Hippocampal formation (tissue), 2 donors: ENCODE results near the gene FCN3.
"Not testable (repeated sequence)": the region's sequence is repeated elsewhere in the genome, so short reads cannot be mapped to it uniquely, and the experiment has no call there.

Experiments
- DNase-seq, 2 donors: peaks; one replicate each; lab custom pipeline; 2025; lab: John Stamatoyannopoulos, UW

The FCN3 gene

DNA sequence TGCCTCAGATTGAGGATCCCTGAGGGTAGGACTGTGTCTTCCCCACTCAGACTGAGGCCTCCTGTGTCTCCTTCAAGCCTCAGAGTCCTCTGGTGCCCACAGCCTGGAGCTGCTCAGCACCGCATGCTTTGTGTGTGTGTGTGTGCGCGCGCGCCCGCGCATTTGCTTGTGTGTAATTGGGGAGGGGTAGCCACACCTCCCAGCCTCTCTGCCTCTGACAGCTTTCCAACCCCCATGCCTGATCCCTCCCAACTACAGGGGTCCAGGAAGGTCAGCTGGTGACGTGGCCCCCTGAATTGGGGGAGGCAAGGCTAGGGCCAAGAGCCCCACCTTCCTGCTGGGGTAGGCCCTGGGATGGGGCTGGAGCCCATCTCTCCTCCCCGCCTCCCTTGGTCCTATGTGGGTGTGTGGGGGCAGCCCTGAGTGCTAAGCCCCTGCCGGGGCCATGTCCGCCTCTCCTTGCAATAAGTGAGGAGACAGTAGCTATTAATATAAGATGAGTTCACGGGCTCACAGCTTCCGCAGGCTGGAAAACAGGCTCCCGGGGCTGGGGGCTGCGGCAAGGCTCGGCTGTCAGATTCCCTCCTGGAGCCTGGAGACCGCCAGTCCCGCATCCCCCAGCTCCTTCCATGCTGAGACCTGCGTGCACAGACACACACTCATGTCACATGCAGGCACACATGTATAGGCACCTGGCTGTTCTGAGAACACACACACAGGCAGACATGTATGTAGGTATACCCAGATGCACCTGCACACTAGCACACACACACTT is 24.8 kb upstream of the FCN3 start:
- no peak for DNase-seq

DNA sequence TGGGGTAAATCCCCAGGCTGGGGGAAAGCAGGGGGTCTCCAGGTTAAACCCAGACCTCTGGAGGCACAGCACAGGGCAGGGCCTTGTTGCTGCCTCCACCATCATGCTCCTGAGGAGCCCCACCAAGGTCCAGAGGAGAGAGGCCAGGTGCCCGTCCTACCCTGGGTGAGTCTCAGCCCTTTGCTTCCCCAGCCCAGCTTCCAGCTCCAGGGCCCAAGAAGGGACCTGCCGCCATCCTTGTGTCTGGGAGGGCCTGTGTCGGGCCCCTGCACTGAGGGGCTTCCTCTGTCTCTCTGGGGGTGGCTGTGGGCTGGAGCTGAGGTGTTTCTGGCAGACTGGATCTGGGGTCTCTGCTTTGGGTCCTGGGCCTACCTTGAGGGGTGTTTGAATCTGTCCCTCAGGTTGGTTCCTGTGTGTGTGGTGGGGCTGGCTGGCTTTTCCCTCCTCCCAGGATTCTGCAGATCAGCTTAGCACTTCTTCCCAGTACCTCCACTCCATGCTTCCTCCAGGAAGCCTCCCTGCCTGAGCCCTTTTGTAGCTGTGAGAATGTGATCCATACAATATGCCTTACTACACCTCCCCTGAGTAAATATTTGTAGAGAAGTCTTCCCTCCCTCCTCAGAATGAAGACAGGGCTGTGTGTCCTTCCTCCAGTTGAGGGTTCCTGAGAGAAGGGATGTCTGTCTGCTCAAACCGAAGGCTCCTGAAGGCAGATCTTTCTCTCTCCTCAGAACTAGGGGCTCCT is 24.0 kb upstream of the FCN3 start:
- no peak for DNase-seq

DNA sequence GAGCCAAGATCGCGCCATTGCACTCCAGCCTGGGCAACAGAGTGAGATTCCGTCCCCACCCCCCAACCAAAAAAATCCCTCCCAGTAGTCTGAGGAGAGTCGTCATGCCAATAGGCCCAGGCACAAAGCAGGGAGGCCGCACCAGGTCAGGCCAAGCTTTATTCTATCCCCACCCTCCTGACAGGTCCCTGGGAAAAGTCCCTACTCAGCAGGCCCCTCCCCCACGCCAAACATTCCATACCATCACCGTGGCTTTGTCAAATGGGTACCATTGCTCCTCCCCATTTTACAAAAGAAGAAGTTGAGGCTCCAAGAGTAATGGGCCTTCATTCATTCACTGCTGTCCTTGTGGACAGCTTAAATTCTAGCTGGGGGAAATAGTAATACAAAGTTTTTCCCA is 23.1 kb upstream of the FCN3 start:
- DNase-seq = no peak

DNA sequence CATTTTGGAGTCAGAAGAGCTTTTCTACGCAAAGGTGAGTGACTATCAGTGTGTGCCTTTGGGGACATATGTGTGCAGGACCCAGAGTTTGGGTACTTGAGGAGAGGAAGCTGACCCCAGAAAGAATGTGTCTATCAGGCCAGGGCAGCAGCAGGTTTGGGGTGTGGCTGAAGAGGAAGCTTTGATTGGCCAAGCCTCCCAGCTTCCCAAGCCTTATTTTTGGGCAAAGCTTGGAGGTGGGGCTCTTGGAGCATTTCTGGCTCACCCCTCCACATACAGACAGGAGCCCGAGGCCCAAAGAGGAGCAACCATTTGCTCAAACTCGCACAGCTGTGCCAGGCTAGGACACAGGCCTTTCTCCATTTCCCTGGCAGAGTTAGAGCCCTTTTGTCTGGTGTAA is 22.5 kb upstream of the FCN3 start:
- DNase-seq = no peak

DNA sequence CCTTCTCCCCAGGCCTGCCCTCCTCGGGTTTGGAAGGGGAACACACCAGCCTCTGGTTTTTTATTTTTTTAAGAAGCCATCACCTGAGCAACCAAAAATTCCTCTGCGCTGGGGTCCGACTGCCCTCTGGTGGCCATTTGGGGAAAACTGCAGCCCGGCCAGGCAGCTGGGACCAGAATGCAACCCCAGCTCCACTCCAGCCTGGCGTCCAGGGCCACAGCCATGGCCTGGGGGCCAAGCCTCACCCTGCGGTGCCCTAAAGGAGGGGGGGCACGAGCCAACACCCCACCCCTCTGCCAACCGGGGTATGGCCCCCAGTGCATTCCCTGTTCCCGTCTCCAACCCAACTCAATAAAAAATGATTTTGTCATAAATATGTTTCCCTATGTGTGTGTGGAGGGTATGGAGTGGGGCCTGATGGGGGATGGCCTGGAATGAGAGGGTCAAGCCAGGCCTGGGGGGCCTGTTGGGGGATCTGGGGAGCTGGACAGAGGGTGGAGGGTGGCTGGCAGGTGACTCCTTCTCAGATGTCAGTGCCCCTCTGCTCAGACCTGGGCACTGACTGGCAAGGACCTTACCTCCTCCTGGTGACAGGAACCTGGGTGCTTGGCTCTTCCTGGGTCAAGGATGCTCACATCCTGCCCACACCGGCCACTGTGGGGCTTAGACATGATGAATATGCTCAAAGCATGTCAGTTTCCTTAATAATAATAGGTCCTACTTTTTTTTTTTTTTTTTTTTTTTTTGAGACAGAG is 21.0 kb upstream of the FCN3 start:
- DNase-seq = peak; percentile 35 to 46

DNA sequence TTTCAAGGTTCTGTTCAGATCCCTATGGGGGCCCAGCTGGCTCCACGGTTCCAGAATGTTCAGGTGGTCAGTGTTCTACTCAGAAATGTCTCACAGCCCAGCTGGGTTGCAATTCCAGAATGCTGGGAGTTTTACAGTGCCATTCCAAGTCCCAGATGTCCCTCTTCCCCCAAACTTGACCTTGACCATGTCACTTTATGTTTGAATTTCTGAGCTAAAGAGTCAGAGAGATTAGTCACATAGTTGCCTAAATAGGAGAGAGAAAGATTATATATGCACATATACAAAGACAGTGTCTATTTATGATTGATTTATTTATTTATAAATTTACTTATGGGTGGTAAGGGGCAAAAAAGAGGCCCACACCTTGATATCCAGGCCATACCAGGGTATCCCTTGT is 20.3 kb upstream of the FCN3 start:
- no peak for DNase-seq

DNA sequence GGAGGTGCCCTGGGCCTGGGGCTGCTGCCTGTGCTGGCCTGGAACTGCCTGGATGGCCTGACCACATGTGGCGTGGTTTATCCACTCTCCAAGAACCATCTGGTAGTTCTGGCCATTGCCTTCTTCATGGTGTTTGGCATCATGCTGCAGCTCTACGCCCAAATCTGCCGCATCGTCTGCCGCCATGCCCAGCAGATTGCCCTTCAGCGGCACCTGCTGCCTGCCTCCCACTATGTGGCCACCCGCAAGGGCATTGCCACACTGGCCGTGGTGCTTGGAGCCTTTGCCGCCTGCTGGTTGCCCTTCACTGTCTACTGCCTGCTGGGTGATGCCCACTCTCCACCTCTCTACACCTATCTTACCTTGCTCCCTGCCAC is 19.6 kb upstream of the FCN3 start:
- no peak for DNase-seq

DNA sequence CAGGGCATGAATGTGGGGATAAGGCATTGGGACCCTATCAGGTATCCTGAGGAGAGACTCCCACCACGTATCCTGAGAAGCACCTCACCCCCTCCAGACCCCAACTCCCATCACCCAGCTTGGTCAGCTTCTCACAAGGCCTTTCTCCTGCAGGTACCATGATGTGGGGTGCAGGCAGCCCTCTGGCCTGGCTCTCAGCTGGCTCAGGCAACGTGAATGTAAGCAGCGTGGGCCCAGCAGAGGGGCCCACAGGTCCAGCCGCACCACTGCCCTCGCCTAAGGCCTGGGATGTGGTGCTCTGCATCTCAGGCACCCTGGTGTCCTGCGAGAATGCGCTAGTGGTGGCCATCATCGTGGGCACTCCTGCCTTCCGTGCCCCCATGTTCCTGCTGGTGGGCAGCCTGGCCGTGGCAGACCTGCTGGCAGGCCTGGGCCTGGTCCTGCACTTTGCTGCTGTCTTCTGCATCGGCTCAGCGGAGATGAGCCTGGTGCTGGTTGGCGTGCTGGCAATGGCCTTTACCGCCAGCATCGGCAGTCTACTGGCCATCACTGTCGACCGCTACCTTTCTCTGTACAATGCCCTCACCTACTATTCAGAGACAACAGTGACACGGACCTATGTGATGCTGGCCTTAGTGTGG is 19.1 kb upstream of the FCN3 start:
- DNase-seq = no peak

DNA sequence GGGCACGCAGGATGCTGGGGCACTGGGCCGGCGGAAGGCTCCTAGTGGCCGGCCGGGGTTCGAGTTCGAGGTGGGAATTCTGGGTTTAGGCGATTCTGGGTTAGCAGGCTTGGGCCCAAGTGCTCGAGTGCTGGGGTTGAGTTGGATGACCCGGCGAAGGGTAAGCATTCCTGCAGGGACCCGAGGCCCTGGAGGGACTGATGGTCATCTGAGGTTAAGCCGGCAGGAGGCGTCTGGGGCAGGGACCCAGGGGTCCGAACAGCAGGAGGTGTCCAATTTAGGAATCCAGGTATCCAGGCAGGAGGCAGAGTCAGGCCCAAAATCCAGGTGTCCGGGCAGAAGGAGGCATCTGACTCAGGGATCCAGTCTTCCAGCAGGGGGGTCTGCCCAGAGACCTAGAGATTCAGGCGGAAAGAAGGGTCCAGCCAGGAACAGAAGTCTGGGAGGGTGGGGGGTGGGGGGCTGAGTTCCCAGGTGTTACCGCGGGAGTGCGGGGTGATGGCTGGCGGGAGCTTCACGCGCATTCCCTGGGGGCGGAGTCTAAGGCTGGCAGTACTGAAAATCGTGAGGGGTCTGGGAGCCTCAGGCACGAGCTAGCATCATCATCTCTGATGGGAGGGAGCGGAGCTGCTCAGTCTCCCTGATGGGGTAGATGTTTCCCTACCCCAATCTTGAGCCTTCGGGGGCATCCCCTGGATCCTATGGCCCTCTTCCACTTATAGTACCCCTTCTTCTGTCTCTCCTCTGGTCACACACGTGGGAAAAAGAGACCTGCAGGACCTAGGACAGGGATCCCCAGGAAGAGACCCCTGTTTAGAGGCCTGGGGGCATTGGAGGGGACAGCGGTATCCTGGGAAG is 18.4 kb upstream of the FCN3 start:
- no peak for DNase-seq

DNA sequence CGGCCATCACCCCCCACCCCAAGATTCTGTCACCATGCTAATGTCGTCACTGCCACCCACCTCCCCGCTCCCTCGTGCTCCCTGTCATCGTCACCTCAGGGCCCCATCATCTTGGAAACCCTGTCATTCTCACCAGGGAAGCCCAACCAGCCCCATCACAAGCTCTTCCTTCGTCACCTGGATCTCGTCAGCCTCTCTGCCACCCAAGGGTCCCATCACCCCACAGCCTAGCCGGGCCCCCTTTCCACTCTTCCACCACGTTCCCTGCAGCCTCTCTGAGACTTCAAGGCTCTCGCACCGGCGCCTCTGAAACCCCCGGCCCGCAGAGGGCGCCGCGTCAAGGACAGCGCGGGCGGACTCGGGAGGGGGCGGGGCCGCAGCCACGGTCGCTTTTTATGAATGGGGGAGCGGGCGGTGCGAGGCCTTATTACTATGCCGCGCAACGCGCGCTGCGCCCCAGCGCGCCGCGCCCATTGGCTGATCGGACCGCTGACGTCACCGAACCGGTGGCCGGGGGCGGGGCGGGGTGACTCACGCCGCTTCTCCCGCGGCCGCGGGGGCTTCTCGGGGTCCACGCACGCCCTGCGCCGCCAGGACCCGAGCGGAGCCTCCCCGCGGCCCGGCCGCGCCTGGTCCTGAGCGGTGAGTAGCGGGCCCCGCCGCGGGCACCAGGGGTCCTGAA is 17.6 kb upstream of the FCN3 start, which contains the start of gene GPR3:
Gene GPR3, plus strand, starts transcription at position 527 of the 682 bp plus-strand sequence. CDS start 1,177 bp downstream, outside the sequence.
- DNase-seq = peak; percentile 63 to 74

DNA sequence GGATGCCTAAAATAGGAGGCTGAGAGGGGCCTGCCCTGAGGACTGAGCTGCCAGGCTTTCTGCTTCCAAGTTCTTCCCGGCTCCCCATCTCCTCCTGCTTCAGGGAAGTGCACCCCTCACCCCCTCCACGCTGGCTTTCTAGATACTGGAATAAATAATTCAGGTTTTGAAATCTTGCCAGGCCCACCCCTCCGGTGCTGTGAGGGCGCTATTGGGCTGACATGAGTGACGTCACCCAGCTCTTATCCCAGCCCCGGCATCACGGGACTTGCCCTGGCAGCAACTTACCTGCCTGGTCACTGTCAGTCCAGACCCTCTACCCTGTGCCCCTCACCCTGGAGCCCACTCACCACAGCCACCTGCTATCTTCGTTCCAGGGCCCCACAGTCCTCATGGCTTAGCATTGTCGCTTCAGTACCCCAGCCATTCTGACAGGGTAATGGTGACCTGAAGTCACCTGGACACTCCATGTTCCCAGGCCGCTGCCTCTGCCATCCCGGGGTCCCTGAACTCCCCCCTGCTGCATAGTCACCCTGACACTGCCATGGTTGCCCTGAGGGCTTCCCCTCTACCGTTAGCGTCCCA is 17.0 kb upstream of the FCN3 start:
- DNase-seq = peak; percentile 21 to 26

DNA sequence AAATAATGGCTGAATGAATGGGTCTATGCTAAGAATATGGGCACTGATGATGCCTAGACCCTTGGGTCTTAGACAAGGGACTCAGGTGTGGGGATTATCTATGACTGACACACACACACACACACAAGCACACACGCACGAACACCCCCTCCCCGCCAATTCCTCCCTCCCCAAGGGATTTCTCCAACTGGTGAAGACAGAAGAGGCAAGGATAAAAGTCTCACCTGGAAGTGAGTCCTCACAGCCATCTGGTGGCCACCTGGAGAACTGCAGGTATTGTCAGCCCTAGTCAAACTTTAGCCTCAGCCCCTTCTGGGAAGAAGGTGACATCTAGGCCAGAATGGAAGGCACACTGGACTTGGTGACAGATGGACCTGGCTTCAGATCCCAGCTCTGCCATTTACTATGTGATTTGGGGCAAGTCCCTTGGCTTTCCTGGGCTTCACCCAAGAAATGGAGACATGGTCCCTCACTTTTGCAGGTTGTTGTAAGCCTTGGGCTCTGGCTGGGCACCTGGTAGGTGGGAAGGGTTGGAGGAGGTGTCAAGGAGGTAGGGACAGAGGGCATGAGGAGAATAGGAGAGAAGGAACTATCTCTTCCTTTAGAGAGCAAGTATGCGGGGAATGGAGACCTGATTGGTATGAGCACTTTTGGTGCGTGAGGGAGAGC is 13.8 kb upstream of the FCN3 start:
- DNase-seq = no peak

DNA sequence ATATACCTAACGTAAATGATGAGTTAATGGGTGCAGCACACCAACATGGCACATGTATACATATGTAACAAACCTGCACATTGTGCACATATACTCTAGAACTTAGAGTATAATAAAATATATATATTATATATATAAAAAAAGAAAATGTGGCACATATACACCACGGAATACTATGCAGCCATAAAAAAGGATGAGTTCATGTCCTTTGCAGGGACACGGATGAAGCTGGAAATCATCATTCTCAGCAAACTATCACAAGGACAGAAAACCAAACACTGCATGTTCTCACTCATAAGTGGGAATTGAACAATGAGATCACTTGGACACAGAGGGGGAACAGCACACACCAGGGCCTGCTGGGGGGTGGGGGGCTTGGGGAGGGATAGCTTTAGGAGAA is 10.2 kb upstream of the FCN3 start:
- DNase-seq = not testable (repeated sequence)

DNA sequence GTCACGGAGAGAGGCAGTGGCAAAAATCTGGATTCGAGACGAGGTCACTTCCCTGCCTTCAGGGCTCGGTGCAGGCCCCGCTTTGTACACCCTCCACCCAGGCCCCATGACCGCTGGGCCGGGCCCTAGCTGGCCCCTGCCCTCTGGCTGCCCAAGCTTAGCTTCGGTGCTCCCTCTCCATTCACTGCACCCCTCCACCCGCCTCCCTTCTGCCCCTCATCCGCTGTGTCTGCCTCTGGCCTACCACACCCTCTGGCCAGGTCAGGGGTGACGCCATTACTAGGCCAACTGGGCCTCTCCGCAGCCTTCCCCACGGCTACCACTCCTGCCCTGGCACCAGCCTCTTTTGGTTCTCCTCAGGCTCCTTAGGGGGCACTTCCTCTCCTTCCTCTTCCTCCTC is 9.0 kb upstream of the FCN3 start:
- no peak for DNase-seq

DNA sequence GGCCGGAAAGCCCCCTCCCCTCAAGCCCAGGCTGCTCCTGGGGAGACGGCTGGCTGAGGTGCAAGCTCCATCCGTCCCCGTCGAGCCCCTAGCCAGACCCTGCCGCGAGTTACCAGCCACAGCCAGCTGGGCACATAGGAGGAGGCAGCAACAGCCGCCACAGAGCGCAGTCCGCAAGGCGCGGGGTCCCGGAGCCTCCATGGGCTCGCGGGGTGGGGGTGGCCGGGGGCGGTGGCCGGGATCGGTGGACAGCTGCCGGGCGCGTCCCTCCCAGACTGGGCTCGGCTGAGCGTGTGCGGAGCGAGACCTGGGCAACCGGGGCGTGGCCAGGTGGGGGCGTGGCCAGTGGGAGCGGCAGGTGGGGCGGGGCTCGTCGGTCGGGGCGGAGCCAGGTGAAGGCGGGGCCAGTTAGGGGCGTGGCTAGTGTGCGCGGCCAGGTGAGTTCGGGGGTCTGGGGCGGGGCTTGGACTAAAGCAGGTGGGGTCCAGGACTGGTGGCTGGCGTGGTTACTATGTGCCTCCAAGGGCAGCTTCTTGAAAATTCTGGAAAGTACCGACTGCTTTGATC is 8.5 kb upstream of the FCN3 start, which contains the start of gene CD164L2:
Gene CD164L2, minus strand, starts transcription at position 295 of the 567 bp plus-strand sequence. Its CDS starts 94 bp downstream, at position 201.
- DNase-seq = no peak

DNA sequence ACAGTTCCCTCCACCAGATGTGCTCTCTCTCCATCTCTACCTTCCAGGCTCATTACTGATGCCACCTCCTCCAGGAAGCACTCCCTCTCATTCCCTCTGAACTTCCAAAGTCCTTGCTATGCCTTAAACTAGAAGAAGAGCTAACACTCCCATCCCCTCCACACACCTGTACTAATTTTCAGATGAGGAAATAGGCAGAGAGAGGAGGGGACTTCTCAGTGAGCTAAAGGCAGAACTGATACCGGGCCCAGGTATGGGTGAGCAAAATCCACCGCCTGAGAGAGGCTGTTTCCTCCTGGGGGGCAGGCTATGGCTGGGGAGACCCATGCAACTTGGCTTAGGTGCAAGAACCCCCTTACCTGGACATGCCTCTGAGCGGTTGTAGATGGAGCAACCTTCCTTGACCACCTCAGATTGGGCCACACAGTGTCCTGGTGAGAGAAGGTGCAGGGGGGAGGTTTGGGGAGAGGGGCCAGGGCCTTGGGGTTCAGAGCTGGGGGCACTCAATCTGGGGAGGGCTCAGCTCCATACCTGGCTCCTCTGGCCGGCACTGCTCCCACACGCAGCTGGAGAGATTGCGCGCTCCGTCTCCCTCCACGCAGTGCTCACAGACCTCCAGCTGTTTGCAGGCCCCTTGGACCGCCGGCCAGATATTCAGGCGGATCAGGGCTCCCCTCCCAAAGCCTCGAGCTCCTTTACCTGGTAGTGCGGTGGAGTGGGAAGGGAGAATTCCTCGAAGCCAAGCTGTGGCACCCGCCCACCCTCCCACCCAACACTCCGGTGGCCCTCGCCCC is 7.5 kb upstream of the FCN3 start:
- DNase-seq = no peak

DNA sequence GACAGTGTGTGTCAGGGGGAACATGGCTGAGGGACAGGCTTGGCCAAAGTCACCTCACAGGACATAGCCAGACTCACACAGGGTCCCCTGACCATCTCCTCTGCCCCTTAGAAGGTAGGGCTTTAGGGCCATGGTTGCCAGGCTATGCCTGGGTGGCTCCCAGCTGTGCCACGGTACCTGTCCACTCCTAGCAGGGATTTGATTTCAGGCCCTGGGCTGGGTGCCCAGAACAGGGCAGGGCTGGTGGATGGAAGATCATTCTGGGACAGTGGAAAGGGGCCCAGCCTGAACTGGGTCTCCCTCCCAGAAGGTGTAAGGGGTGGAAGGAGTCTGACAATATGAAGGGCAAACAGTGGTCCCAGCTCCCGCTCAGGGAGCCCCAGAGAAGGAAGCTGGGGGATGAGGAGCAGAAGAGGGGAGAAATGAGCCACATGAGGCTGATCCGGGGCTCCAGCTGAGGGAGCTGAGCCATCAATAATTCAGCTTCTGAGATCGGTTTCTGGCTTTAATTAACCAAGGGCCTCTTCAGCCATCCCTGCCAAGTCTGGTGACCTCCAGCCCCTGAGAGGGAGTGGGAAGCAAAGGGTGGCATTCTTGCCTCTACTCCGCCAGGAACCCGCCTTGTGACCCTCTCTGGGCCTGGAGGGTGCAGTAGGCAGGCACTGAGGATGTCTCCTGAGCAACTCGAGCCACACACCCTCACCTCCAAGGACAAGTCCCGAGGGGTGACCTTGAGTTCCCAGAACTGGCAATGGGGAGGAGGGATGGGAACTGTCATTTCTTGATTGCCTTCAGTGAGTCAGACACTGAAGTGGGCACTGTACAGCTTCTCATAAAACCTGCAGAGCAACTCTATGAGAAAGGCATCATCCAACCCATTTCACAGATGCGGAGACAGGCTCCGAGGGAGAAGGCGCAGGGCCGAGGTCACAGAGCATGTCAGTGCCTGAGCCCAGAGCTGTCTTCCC is 6.4 kb upstream of the FCN3 start:
- DNase-seq = no peak
